Mammary epithelial cell (primary cell): ENCODE data around the gene INO80D.
A peak's percentile ranks its signal among the peaks of the same experiment; 100 is the strongest.

Experiments used
- EZH2 ChIP-seq: IDR thresholded peaks from 2 replicates; pipeline ENCODE4 v1.6.1; 2012; ENCODE audit warnings: low read length, inconsistent platforms, borderline replicate concordance
- TF ChIP-seq, protein P1 (sequence below), 2 donors: IDR thresholded peaks in 1 of 2; conservative IDR thresholded peaks in 1 of 2; 2 replicates each; pipeline ENCODE4 v1.5.1; 2011 to 2012; ENCODE audit warnings: inconsistent platforms in 2 of 2, low read length in 2 of 2, mild to moderate bottlenecking in 2 of 2, control low read depth in 1 of 2, low read depth in 1 of 2; ENCODE audit not compliant: insufficient read depth in 1 of 2; ENCODE audit errors: extremely low read depth in 1 of 2

DNA sequence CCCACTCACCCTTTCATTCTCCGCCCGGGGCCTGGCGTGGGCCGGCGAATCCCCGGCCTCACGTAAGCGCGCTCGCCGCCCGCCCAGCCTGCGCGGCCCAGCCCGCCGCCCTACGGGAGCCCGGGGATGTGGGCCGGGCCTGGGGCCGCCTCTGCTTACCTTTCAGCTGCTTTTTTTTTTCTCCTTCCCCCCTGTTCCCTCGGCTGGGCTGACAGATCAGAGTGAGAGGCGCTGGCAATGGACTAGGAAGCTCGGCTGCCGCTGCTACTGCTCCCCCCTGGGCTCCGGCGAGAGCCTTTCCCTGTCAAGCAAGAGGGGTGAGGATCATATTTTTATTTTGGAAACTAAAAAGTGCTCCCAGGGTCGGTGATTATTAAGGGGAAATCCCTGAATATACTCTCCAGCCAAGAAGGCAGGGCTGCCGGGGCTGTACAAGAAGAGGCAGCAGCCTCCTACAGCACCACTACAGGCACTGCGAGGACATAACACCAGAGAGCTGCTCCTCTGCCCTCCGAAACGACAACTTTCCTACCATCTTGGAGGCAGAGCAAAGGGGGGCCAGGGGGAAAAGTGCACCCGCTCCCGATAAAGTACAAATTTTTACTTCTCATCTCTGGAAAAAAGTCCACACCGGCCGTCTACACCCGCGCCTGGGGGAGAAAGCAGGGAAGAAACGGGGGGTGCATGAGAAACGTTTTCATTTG, at the start of gene INO80D:
- TF ChIP-seq, protein P1, sequence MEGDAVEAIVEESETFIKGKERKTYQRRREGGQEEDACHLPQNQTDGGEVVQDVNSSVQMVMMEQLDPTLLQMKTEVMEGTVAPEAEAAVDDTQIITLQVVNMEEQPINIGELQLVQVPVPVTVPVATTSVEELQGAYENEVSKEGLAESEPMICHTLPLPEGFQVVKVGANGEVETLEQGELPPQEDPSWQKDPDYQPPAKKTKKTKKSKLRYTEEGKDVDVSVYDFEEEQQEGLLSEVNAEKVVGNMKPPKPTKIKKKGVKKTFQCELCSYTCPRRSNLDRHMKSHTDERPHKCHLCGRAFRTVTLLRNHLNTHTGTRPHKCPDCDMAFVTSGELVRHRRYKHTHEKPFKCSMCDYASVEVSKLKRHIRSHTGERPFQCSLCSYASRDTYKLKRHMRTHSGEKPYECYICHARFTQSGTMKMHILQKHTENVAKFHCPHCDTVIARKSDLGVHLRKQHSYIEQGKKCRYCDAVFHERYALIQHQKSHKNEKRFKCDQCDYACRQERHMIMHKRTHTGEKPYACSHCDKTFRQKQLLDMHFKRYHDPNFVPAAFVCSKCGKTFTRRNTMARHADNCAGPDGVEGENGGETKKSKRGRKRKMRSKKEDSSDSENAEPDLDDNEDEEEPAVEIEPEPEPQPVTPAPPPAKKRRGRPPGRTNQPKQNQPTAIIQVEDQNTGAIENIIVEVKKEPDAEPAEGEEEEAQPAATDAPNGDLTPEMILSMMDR (conservative IDR thresholded peaks at IDR 0.05 in 1 of 2, IDR thresholded peaks at IDR 0.05 in 1 of 2; ENCODE audit: extremely low read depth in 1 of 2, insufficient read depth in 1 of 2, low read depth in 1 of 2, low read length in 2 of 2), result peak; percentile 34 to 67
- no peak for TF ChIP-seq EZH2
